ENCODE data around the gene FOXP4. TPM values are rescaled to one million over a fixed set of nuclear protein-coding genes. Genes with fewer than 3 reads are reported as not detected.

Gene FOXP4
- total RNA-seq, 2 experiments from 2014 or later = 6.3 to 26.3 TPM

DNA sequence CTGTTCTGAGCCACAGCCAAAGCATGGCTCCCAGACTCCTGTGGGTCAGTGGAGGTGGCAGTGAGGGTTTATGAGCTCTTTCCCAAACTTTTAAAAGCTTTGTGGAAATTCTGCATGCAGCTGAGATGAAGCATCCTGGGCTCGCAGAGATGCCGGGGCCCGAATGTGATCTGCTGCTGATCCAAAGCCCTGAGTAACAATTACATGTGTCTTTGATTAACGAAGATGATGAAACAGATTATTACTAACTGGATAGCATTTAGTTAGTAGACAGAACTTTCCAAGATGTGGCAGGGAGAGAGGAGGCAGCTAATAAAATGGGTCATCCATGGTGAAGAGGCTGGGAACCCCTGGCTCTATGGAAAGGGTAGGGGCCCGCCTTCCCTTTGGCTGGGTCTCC lies 48.1 kb downstream of the FOXP4 start:
- H3K4me3 ChIP-seq (ENCODE audit: low read depth, low read length, poor library complexity, severe bottlenecking) = no peak overlapping the region
- intact Hi-C loops (cut with micrococcal nuclease; ENCODE audit: unreplicated experiment) = no loop called here
- no peak for DNase-seq (ENCODE audit: low spot score)
- no peak overlapping the region for H2AFZ ChIP-seq (ENCODE audit: low read length)
- TF ChIP-seq EZH2phosphoT487 (IDR thresholded peaks at IDR 0.05; ENCODE audit: borderline replicate concordance, low read depth, low read length) = no peak
- TF ChIP-seq CTCF (conservative IDR thresholded peaks at IDR 0.05; ENCODE audit: low read length) = no peak
- CTCF ChIA-PET (ENCODE audit: unreplicated experiment) = interaction anchor here (0.8 kb wide), 1 partner anchor 8 kb away, joined by 3 read pairs; no protein-coding TSS in a partner anchor
- BruUV-seq (replicated peaks) = no TSS peak
- no peaks in the 10 kb centered on the region for H3K9me3 ChIP-seq (ENCODE audit: low read length)
- peaks cover 8% of the 10 kb centered on the region; the same call in 1 of the 2 replicates for H3K36me3 ChIP-seq (ENCODE audit: insufficient read depth, low read length)
- H3K4me1 ChIP-seq (ENCODE audit: insufficient read depth, low read length, poor library complexity, severe bottlenecking) = no peaks in the 10 kb centered on the region
- H3K27ac ChIP-seq (ENCODE audit: low read depth, low read length, poor library complexity, severe bottlenecking) = no peak overlapping the region
- H4K20me1 ChIP-seq (ENCODE audit: insufficient read depth, low read length) = no peaks in the 10 kb centered on the region
- H3K9me2 ChIP-seq (ENCODE audit: insufficient read depth, low read length) = no peaks in the 10 kb centered on the region
- no peaks in the 10 kb centered on the region for H3K79me2 ChIP-seq (ENCODE audit: insufficient read depth, low read depth, low read length)
- no peak overlapping the region for H3K4me2 ChIP-seq (ENCODE audit: low read length)
- POLR2A ChIA-PET = interaction anchor here (0.6 to 0.8 kb wide), 2 partner anchors 67 to 133 kb away, joined by 3 to 5 read pairs; no protein-coding TSS in a partner anchor

DNA sequence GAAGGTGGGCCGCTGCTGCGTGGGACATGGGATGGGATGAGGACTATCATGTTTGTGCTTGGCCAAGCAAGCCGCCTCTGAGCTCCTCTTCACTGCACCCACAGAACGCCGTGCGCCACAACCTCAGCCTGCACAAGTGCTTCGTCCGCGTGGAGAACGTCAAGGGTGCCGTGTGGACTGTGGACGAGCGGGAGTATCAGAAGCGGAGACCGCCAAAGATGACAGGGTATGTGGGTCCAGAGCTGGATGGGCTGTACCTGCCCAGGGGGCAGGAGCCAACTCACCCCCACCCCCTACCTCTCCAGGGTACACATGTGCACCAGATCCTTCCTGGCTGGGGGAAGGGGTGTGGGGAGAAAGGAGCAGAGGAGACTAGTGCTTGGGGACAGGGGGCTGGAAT lies 48.6 kb downstream of the FOXP4 start:
- no peak overlapping the region for H2AFZ ChIP-seq (ENCODE audit: low read length)
- H4K20me1 ChIP-seq (ENCODE audit: insufficient read depth, low read length) = no peaks in the 10 kb centered on the region
- H3K79me2 ChIP-seq (ENCODE audit: insufficient read depth, low read depth, low read length) = no peaks in the 10 kb centered on the region
- TF ChIP-seq CTCF (conservative IDR thresholded peaks at IDR 0.05; ENCODE audit: low read length) = no peak
- no peak for TF ChIP-seq EZH2phosphoT487 (IDR thresholded peaks at IDR 0.05; ENCODE audit: borderline replicate concordance, low read depth, low read length)
- no peak overlapping the region for H3K4me2 ChIP-seq (ENCODE audit: low read length)
- DNase-seq (ENCODE audit: low spot score) = no peak
- H3K27ac ChIP-seq (ENCODE audit: low read depth, low read length, poor library complexity, severe bottlenecking) = no peak overlapping the region
- peaks cover 8% of the 10 kb centered on the region; the same call in 1 of the 2 replicates for H3K36me3 ChIP-seq (ENCODE audit: insufficient read depth, low read length)
- no peaks in the 10 kb centered on the region for H3K9me3 ChIP-seq (ENCODE audit: low read length)
- H3K9me2 ChIP-seq (ENCODE audit: insufficient read depth, low read length) = no peaks in the 10 kb centered on the region
- ChIA-PET POLR2A (interaction anchor here (0.8 kb wide), 1 partner anchor 133 kb away, joined by 3 read pairs; no protein-coding TSS in a partner anchor), CTCF (ENCODE audit: unreplicated experiment) (interaction anchor here (0.8 kb wide), 1 partner anchor 8 kb away, joined by 3 read pairs; no protein-coding TSS in a partner anchor)
- H3K4me3 ChIP-seq (ENCODE audit: low read depth, low read length, poor library complexity, severe bottlenecking) = no peak overlapping the region
- no peaks in the 10 kb centered on the region for H3K4me1 ChIP-seq (ENCODE audit: insufficient read depth, low read length, poor library complexity, severe bottlenecking)
- no TSS peak for BruUV-seq (replicated peaks)
- intact Hi-C loops (cut with micrococcal nuclease; ENCODE audit: unreplicated experiment) = no loop called here

DNA sequence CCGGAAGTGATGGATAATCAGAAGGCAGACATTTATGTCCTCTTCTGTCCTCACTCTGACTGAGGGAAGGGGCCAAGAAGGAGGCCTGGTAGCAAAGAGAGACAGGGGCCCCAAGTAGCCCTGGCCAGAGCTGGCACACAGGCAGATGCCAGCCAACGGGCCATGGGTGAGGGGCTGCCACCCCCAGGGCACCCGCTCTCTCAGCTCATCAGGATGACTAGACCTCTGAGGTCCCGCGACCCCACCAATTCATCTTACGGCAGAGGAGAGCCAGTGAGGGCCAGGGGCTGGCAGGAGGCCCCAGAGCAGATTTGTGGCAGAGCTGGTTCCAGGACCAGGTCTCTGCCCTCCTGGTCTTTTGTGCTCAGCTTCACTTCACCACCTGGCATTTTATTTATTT lies 49.0 kb downstream of the FOXP4 start:
- Histone ChIP-seq H3K4me3 (ENCODE audit: low read depth, low read length, poor library complexity, severe bottlenecking) (no peak overlapping the region), H3K36me3 (ENCODE audit: insufficient read depth, low read length) (peaks cover 8% of the 10 kb centered on the region; the same call in 1 of the 2 replicates), H3K79me2 (ENCODE audit: insufficient read depth, low read depth, low read length) (no peaks in the 10 kb centered on the region), H3K4me2 (ENCODE audit: low read length) (no peak overlapping the region), H2AFZ (ENCODE audit: low read length) (no peak overlapping the region), H3K9me2 (ENCODE audit: insufficient read depth, low read length) (no peaks in the 10 kb centered on the region), H3K27ac (ENCODE audit: low read depth, low read length, poor library complexity, severe bottlenecking) (no peak overlapping the region), H4K20me1 (ENCODE audit: insufficient read depth, low read length) (no peaks in the 10 kb centered on the region), H3K4me1 (ENCODE audit: insufficient read depth, low read length, poor library complexity, severe bottlenecking) (no peaks in the 10 kb centered on the region), H3K9me3 (ENCODE audit: low read length) (no peaks in the 10 kb centered on the region)
- no peak for DNase-seq (ENCODE audit: low spot score)
- TF ChIP-seq EZH2phosphoT487 (IDR thresholded peaks at IDR 0.05; ENCODE audit: borderline replicate concordance, low read depth, low read length) = no peak
- no peak for TF ChIP-seq CTCF (conservative IDR thresholded peaks at IDR 0.05; ENCODE audit: low read length)
- ChIA-PET CTCF (ENCODE audit: unreplicated experiment) (no interaction called here), POLR2A (no interaction called here)
- BruUV-seq (replicated peaks) = no TSS peak
- intact Hi-C loops (cut with micrococcal nuclease; ENCODE audit: unreplicated experiment) = no loop called here

Data from OCI-LY7 (cell line).